ENCODE results near the gene TBC1D22A.

Gene TBC1D22A

DNA sequence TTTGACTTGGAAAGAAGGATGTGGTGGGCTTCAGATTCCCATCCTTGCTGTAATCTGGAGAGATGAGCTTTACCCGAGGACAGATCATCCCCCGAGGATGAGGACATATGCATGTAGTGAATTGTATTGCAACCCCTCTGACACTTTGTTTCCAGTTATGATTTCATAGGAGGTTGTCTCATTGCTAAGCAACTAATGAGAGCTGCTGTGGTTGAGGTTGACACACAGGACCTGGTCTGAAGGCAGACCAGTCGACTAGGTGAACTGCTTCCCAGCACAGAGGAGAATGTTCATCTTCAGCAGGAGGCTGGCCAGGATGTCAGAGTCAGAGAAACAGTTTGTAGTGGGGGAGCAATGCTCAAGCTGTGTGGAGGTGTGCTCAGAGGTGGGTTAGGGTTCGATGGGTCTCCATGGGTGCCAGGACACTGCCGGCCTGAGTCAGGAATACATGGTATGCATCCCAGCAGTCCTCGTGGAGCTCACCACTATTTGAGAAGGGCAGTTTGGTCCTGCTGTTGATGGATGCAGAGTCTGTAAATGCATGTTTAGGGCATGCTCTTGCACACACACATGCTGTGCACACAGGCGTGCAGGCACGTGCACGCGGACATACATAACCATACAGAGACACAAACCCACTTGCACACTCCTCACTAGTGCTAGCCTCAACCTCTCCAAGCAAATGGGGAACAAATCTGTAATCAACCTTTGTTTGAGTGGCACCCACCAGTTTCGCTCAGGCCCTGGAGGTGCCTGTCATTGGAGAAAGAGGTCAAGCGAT, 153.7 kb downstream of the TBC1D22A start:
- CTCF ChIA-PET, result interaction anchor here (0.6 to 0.9 kb wide), 2 partner anchors 11 to 15 kb away, joined by 3 read pairs; no protein-coding TSS in a partner anchor

DNA sequence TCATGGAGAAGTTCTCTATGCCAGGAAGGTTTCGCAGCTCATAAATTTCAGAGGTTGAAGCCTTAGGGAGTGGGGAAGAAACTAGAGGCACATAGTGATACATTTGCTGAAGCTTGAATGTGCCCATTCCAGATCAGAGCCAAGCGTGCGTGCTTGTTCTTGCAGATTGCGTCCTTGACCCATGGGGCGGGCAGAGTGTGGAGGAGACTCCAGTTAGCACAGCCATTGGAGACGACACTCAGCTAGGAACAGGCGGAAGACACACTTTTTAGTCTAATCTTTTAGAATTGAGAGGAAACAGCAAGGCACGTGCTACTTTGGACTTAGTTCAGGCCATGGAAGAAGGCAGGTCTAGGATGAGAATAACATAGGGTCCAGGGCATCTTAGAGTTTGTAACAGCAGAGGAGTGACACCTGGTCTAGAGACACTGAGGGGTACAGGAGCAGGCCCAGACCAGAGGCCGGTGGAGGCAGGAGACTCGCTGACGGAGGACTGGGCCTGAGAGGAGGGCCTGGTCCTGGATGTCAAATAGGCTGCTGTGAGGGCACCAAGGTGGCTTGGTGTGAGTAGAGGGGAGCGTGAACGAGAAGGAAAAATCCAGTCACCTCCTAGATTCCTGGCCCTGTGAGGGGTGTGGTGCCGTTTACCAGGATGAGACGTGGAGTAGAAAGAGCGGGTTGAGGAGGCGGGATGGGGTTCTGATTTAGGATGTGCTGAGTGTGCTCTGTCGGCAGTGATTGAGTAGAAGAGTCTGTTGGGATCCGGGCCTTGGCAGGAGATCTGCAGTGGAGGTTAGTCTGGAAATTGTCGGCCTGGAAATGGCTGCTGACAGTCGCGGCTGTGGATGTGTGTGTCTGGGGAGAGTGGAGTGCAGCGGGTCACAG, 154.7 kb downstream of the TBC1D22A start:
- CTCF ChIA-PET, result interaction anchor here (0.6 kb wide), 1 partner anchor 10 kb away, joined by 3 read pairs; no protein-coding TSS in a partner anchor
- H3K4me3 ChIP-seq (ENCODE audit: low read depth, low read length), result no peak overlapping the region
- POLR2A ChIA-PET, result no interaction called here
- TF ChIP-seq, protein P1, sequence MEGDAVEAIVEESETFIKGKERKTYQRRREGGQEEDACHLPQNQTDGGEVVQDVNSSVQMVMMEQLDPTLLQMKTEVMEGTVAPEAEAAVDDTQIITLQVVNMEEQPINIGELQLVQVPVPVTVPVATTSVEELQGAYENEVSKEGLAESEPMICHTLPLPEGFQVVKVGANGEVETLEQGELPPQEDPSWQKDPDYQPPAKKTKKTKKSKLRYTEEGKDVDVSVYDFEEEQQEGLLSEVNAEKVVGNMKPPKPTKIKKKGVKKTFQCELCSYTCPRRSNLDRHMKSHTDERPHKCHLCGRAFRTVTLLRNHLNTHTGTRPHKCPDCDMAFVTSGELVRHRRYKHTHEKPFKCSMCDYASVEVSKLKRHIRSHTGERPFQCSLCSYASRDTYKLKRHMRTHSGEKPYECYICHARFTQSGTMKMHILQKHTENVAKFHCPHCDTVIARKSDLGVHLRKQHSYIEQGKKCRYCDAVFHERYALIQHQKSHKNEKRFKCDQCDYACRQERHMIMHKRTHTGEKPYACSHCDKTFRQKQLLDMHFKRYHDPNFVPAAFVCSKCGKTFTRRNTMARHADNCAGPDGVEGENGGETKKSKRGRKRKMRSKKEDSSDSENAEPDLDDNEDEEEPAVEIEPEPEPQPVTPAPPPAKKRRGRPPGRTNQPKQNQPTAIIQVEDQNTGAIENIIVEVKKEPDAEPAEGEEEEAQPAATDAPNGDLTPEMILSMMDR (IDR thresholded peaks at IDR 0.05; ENCODE audit: insufficient read depth, low read length, missing control alignments), result no peak
- no peak for DNase-seq (ENCODE audit: low read depth, low spot score)

More for the DNA sequence above, 153.7 kb downstream of the TBC1D22A start:
- no peak for DNase-seq (ENCODE audit: low read depth, low spot score)
- TF ChIP-seq, protein P1 (IDR thresholded peaks at IDR 0.05; ENCODE audit: insufficient read depth, low read length, missing control alignments), result no peak
- H3K4me3 ChIP-seq (ENCODE audit: low read depth, low read length), result no peak overlapping the region
- POLR2A ChIA-PET, result no interaction called here

DNA sequence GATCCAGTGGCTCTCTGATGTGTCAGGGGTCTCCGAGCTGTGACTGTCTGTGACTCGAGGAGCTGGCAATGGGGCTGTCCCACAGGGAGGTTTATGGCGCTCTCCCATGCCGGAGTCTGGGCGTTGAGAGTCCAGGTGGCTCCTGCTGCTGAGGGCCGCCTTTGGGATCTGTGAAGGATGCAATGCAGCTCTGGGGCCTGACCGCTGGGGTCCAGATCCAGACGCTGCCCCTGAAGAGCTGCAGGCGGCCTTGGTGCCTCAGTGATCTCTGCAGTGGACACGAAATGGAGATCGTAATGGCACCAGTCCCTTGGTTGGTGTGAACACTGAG, 155.3 kb downstream of the TBC1D22A start:
- H3K4me3 ChIP-seq (ENCODE audit: low read depth, low read length), result no peak overlapping the region
- ChIA-PET CTCF (no interaction called here), POLR2A (no interaction called here)
- no peak for DNase-seq (ENCODE audit: low read depth, low spot score)
- TF ChIP-seq, protein P1 (IDR thresholded peaks at IDR 0.05; ENCODE audit: insufficient read depth, low read length, missing control alignments), result no peak

DNA sequence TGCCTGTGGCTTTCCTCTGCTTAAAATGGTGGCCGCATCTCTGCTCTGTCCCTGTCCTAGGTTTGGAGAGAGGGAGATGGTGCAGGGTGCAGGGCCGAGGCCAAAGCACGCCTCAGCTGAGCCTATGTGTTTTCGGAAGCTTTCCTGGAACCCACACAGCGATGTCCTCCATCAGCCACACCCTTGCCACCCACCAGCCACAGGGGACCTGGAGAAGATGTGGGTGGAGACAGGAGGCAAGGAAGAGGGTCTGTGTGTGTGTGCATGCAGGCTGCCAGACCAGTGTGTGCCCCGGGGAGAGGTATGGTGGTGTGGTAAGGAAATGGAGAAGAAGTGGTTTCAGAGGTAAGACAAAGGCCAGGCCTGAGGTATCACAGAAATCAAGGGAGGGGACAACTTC, 155.7 kb downstream of the TBC1D22A start:
- H3K4me3 ChIP-seq (ENCODE audit: low read depth, low read length), result no peak overlapping the region
- CTCF ChIA-PET, result no interaction called here
- POLR2A ChIA-PET, result no interaction called here
- DNase-seq (ENCODE audit: low read depth, low spot score), result no peak
- TF ChIP-seq, protein P1 (IDR thresholded peaks at IDR 0.05; ENCODE audit: insufficient read depth, low read length, missing control alignments), result no peak

DNA sequence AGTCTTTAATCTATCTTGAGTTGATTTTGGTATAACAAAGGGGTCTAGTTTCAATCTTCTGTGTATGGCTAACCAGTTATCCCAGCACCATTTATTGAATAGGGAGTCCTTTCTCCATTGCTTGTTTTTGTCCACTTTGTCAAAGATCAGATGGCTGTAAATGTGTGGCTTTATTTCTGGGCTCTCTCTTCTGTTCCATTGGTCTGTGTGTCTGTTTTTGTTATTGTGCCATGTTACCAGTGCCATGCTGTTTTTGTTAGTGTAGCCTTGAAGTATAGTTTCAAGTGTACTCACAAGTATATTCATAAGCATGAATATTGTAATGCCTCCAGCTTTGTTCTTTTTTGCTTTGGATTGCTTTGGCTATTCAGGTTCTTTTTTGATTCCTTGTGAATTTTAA, 159.6 kb downstream of the TBC1D22A start:
- ChIA-PET POLR2A (no interaction called here), CTCF (no interaction called here)
- TF ChIP-seq, protein P1 (IDR thresholded peaks at IDR 0.05; ENCODE audit: insufficient read depth, low read length, missing control alignments), result no peak
- no peak overlapping the region for H3K4me3 ChIP-seq (ENCODE audit: low read depth, low read length)
- DNase-seq (ENCODE audit: low read depth, low spot score), result no peak

DNA sequence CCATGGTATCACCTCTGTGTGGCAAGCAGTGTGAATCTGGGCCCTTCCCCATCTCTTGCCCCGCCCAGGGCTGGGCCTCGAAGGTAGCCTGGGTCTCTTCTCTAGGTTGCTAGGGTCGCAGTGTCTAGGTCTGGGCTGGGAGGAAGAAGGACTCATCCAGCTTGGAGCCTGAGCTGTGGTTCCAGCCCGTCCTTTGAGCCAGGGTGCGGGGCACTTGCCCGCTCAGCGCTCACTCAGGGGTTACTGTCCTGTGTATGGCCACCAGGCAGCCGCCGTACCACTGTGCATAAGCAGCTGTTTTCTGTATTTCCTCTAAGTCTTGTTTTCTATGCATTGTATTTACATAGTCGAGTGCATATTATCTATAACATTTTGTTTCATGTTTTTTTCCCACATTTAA, 160.9 kb downstream of the TBC1D22A start:
- no peak overlapping the region for H3K4me3 ChIP-seq (ENCODE audit: low read depth, low read length)
- no peak for DNase-seq (ENCODE audit: low read depth, low spot score)
- POLR2A ChIA-PET, result no interaction called here
- CTCF ChIA-PET, result no interaction called here
- TF ChIP-seq, protein P1 (IDR thresholded peaks at IDR 0.05; ENCODE audit: insufficient read depth, low read length, missing control alignments), result no peak
